Glutamatergic neuron (in vitro differentiated cells): Measurements from ENCODE around the gene CDH4. TPM values are rescaled to one million over a fixed set of nuclear protein-coding genes. Genes with fewer than 3 reads are reported as not detected.
A peak's percentile ranks its signal among the peaks of the same experiment; 100 is the strongest.

ENCODE experiments used
- DNase-seq: peaks from one replicate; pipeline ENCODE4 v3.0.0; 2022
- H3K27ac Mint-ChIP-seq: one replicate; pipeline ENCODE4 v1.8.0; 2020; ENCODE audit warnings: mild to moderate bottlenecking, mixed read lengths, inconsistent platforms; ENCODE audit not compliant: unreplicated experiment
- H3K27me3 Mint-ChIP-seq: one replicate; pipeline ENCODE4 v1.8.0; 2020; ENCODE audit warnings: mild to moderate bottlenecking, moderate library complexity, mixed read lengths, inconsistent platforms; ENCODE audit not compliant: unreplicated experiment
- H3K36me3 Mint-ChIP-seq: one replicate; pipeline ENCODE4 v1.8.0; 2020; ENCODE audit warnings: mild to moderate bottlenecking, mixed read lengths, inconsistent platforms; ENCODE audit not compliant: unreplicated experiment
- H3K4me1 Mint-ChIP-seq: one replicate; pipeline ENCODE4 v1.8.0; 2020; ENCODE audit warnings: mild to moderate bottlenecking, low read depth, mixed read lengths, inconsistent platforms; ENCODE audit not compliant: unreplicated experiment
- H3K4me3 Mint-ChIP-seq: one replicate; pipeline ENCODE4 v1.8.0; 2020; ENCODE audit warnings: mild to moderate bottlenecking, mixed read lengths, inconsistent platforms; ENCODE audit not compliant: unreplicated experiment
- H3K9me3 Mint-ChIP-seq: one replicate; pipeline ENCODE4 v1.8.0; 2020; ENCODE audit warnings: mild to moderate bottlenecking, moderate library complexity, mixed read lengths, inconsistent platforms; ENCODE audit not compliant: unreplicated experiment
- total RNA-seq: library from RNA; stranded (reverse); fragmentation: NEBNext Ultra II Directional; extraction: Animal tissue kit (Norgen Biotek cat#: 25700); gene quantifications from one replicate; pipeline ENCODE4 v1.2.1, GENCODE V29; 2021; ENCODE audit not compliant: unreplicated experiment
- TF ChIP-seq, protein P1 (sequence below): fragments of 200-600 bp; sonication (generic); IDR thresholded peaks from one replicate; pipeline ENCODE4 v1.5.0; 2021; ENCODE audit not compliant: partially characterized antibody, unreplicated experiment

Gene CDH4
- total RNA-seq, 1 donor from 2014 or later, result 1.2 TPM

DNA sequence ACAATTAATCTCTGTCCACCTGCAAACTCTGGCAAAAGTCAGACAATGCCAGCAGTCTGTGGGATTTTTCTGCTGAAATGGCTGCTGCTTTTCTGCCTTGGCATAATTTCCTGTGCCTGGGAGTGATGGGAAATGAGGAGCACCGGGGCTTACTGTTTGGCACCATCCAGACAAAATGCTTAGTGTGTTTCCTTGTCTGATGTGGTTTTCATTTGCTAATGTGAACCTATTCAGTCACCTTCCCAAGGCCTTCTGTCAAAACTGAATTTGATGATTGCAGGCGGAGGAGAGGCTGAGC lies 56.4 kb downstream of the CDH4 start:
- TF ChIP-seq, protein P1, sequence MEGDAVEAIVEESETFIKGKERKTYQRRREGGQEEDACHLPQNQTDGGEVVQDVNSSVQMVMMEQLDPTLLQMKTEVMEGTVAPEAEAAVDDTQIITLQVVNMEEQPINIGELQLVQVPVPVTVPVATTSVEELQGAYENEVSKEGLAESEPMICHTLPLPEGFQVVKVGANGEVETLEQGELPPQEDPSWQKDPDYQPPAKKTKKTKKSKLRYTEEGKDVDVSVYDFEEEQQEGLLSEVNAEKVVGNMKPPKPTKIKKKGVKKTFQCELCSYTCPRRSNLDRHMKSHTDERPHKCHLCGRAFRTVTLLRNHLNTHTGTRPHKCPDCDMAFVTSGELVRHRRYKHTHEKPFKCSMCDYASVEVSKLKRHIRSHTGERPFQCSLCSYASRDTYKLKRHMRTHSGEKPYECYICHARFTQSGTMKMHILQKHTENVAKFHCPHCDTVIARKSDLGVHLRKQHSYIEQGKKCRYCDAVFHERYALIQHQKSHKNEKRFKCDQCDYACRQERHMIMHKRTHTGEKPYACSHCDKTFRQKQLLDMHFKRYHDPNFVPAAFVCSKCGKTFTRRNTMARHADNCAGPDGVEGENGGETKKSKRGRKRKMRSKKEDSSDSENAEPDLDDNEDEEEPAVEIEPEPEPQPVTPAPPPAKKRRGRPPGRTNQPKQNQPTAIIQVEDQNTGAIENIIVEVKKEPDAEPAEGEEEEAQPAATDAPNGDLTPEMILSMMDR, result no peak
- no peak overlapping the region for H3K27ac Mint-ChIP-seq
- no peak overlapping the region for H3K4me3 Mint-ChIP-seq

DNA sequence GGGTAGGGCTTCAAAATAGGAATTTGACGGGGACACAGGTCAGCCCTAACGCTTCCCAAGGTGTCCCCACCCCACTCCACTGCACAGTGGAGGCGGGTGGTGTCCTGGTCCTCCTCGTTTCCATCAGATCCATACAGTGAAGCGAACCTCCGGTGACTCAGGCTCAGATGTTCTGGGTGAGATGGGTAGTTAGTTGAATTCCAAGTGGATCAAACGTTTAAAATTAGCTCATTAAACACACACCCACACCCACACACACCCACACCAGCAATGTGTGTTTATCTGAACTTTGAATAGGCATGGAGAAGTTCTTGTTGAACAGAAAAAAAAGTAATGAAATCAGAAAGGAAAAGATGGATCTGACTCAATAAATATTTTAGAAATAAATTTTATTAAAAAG lies 58.9 kb downstream of the CDH4 start:
- Mint-ChIP-seq H3K36me3 (no peaks in the 10 kb centered on the region), H3K4me3 (no peak overlapping the region), H3K27me3 (no peaks in the 10 kb centered on the region), H3K9me3 (peaks cover 3% of the 10 kb centered on the region), H3K4me1 (peaks cover 8% of the 10 kb centered on the region), H3K27ac (no peak overlapping the region)
- DNase-seq, result no peak
- TF ChIP-seq, protein P1, result no peak

More for the DNA sequence above, 56.4 kb downstream of the CDH4 start:
- Mint-ChIP-seq H3K9me3 (no peaks in the 10 kb centered on the region), H3K27me3 (no peaks in the 10 kb centered on the region), H3K36me3 (no peaks in the 10 kb centered on the region), H3K4me1 (no peaks in the 10 kb centered on the region)
- no peak for DNase-seq

DNA sequence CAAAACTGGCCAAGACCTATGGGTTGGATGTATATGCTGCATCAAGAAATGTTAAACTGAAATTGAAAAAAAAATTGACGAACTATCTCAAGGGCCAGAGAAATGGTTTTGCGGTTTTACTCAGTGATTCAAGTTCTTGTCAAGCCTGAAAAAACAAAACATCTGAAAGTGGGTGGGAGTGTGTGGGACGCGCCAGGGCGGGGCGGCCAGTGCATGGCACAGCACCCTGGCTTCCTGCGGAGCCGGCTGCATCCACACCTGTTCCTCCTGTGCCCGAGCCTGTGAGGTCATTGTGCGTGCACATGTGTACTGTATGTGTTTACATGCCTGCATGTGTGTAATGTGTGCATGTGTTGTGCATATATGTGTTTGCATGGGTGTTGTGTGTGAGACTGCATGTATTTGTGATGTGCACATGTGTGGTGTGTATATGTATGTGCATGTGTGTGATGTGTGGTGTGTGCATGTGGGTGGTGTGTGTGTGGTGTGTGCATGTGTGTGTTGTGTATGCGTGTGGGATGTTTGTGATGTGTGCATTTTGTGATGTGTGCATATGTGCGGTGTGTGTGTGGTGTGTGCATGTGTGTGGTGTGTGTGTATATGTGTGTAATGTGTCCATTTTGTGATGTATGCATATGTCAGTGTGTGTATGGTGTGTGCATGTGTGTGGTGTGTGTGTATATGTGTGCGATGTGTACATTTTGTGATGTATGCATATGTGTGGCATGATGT lies 59.8 kb downstream of the CDH4 start:
- H3K27me3 Mint-ChIP-seq, result no peaks in the 10 kb centered on the region
- H3K4me1 Mint-ChIP-seq, result peaks cover 16% of the 10 kb centered on the region
- H3K27ac Mint-ChIP-seq, result peak overlapping the region; percentile 35
- TF ChIP-seq, protein P1, result no peak
- H3K9me3 Mint-ChIP-seq, result peaks cover 3% of the 10 kb centered on the region
- no peak for DNase-seq
- H3K4me3 Mint-ChIP-seq, result no peak overlapping the region
- H3K36me3 Mint-ChIP-seq, result no peaks in the 10 kb centered on the region

DNA sequence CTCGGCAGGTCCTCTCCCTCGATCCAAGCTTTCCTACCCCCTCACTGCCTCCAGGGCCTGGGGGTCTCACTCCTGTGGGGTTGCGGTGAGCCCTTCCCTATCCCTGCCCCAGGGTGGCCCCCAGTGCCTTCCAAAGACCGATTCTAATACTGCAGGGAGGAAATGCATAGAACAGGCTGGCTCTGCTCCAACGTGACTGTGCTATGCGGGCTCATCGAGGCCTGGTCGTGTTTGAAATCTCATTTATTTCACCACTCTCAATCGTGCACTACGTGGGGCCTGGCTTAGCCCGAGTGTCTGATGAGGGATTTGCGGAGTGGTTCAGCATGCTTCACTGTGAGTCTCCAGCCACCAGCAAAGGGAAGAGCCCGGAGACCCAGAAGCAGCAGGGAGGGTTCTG lies 60.9 kb downstream of the CDH4 start:
- Mint-ChIP-seq H3K27ac (no peak overlapping the region), H3K4me3 (no peak overlapping the region), H3K9me3 (peaks cover 3% of the 10 kb centered on the region), H3K36me3 (no peaks in the 10 kb centered on the region), H3K27me3 (no peaks in the 10 kb centered on the region), H3K4me1 (peaks cover 18% of the 10 kb centered on the region)
- TF ChIP-seq, protein P1, result no peak
- no peak for DNase-seq

DNA sequence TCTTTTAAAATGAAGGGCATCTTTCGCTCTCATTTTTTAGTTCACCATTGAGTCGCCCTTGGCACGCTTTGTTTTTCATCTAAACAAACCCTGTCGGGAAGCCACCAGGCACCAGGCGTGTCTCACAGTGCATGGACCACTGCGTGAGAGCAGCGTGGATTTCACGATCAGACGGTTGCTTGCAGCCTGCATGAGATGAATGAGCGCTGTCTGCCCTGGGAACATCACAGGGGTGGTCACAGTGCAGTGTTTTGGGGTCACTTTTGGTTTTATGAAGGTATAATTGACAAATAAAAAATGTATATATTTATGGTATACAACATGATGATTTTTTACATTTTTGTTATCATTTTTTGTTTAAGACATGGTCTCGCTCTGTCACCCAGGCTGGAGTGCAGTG lies 61.3 kb downstream of the CDH4 start:
- Mint-ChIP-seq H3K27ac (no peak overlapping the region), H3K4me3 (no peak overlapping the region), H3K9me3 (peaks cover 6% of the 10 kb centered on the region), H3K4me1 (peaks cover 23% of the 10 kb centered on the region), H3K27me3 (peaks cover 1% of the 10 kb centered on the region), H3K36me3 (no peaks in the 10 kb centered on the region)
- DNase-seq, result no peak
- TF ChIP-seq, protein P1, result no peak
